Body of pancreas (tissue), 4 donors: ENCODE data around the gene SLAMF7.

Experiments
- CTCF ChIP-seq, 7 experiments: fragments of 450-650 bp in 4 of 7; fragments of 200-600 bp in 3 of 7; sonication (generic) in 3 of 7; IDR thresholded peaks; one replicate each; pipeline ENCODE4 v1.5.1; 2016 to 2019; ENCODE audit warnings: antibody characterized with exemption in 7 of 7
- POLR2A ChIP-seq, 3 donors: fragments of 450-650 bp; IDR thresholded peaks; one replicate each; pipeline ENCODE4 v1.6.1; 2016; ENCODE audit warnings: antibody characterized with exemption in 3 of 3, mild to moderate bottlenecking in 2 of 3

- TF ChIP-seq POLR2A (IDR thresholded peaks at IDR 0.05) (no peak), CTCF (IDR thresholded peaks at IDR 0.05) (no peak)
Measured at GRCh38 chr1:160800142-160800541, 61.1 kb downstream of the SLAMF7 start.
